Panc1 (cell line): Measurements from ENCODE around the gene ASCC2. TPM values are rescaled to one million over a fixed set of nuclear protein-coding genes. Genes with fewer than 3 reads are reported as not detected.

Experiments
- ATAC-seq: fragments of 200-7000 bp; cut with Tn5 transposase; 2 replicates; pipeline ENCODE4 v1.9.1; 2020; ENCODE audit warnings: mild to moderate bottlenecking, moderate library complexity
- BruUV-seq: library from RNA; stranded (reverse); fragments of 400-500 nt; replicated peaks from 2 replicates; lab custom pipeline; 2021; lab: Mats Ljungman, UMichigan
- CTCF ChIA-PET: fragments of 300-600 bp; sonication (Branson Sonifier 250); formaldehyde crosslinking; loops from one replicate; lab custom pipeline; 2022; ENCODE audit warnings: antibody characterized with exemption; lab: Charles Lee
- POLR2A ChIA-PET: fragments of 300-600 bp; sonication (Branson Sonifier 250); formaldehyde crosslinking; loops from one replicate; lab custom pipeline; 2022; ENCODE audit warnings: antibody characterized with exemption; lab: Charles Lee
- DNase-seq: peaks from one replicate; pipeline ENCODE4 v3.0.0-alpha.2; 2010; ENCODE audit warnings: low read depth, low spot score
- H3K27ac ChIP-seq: 2 replicates; pipeline ENCODE4 v1.5.1; 2011; ENCODE audit warnings: mild to moderate bottlenecking, low read length, inconsistent platforms
- H3K27me3 ChIP-seq: fragments of 200-500 bp; sonication (Bioruptor generic); 2 replicates; pipeline ENCODE4 v1.6.0; 2014; ENCODE audit warnings: low read length, inconsistent platforms; ENCODE audit not compliant: control insufficient read depth, insufficient read depth
- H3K36me3 ChIP-seq: fragments of 200-500 bp; sonication (Bioruptor generic); 2 replicates; pipeline ENCODE4 v1.5.1; 2014; ENCODE audit warnings: inconsistent platforms, mild to moderate bottlenecking, low read length, moderate library complexity; ENCODE audit not compliant: control insufficient read depth, insufficient read depth
- H3K4me1 ChIP-seq: 2 replicates; pipeline ENCODE4 v1.5.1; 2011; ENCODE audit warnings: inconsistent platforms, mild to moderate bottlenecking, low read length, moderate library complexity; ENCODE audit not compliant: control insufficient read depth, insufficient read depth
- H3K4me3 ChIP-seq, 2 experiments: 2 replicates each; pipeline ENCODE4 v1.5.1; 2011 to 2012; ENCODE audit warnings: low read depth in 2 of 2, low read length in 2 of 2, mild to moderate bottlenecking in 2 of 2, inconsistent platforms in 1 of 2, moderate library complexity in 1 of 2
- H3K9me3 ChIP-seq: fragments of 200-500 bp; sonication (Bioruptor generic); 2 replicates; pipeline ENCODE4 v1.5.1; 2014; ENCODE audit warnings: low read depth, mild to moderate bottlenecking, inconsistent platforms, low read length, moderate library complexity; ENCODE audit not compliant: control insufficient read depth, insufficient read depth
- POLR2AphosphoS5 ChIP-seq: IDR thresholded peaks from 2 replicates; pipeline ENCODE4 v1.6.1; 2012; ENCODE audit warnings: mild to moderate bottlenecking, low read depth, low read length, moderate library complexity
- SIN3A ChIP-seq: IDR thresholded peaks from 2 replicates; pipeline ENCODE4 v1.6.1; 2012; ENCODE audit warnings: low read depth, mild to moderate bottlenecking, low read length, moderate library complexity, borderline replicate concordance; ENCODE audit not compliant: insufficient read depth
- TCF7L2 ChIP-seq: IDR thresholded peaks from 2 replicates; pipeline ENCODE4 v1.6.1; 2011; ENCODE audit warnings: mild to moderate bottlenecking, low read depth, low read length, inconsistent platforms
- in situ Hi-C: cut with HindIII; loops from 2 replicates; pipeline ENCODE4 v1.10.0; 2016; ENCODE audit warnings: low sequenced_read_pairs, low pct_unique_long_range_greater_than_20kb
- intact Hi-C: fragments of 100-400 bp; cut with micrococcal nuclease; formaldehyde crosslinking; loops from one replicate; pipeline ENCODE4 v1.10.0; 2022; ENCODE audit not compliant: unreplicated experiment
- total RNA-seq: library from RNA; stranded (reverse); gene quantifications from one replicate; pipeline ENCODE4 v1.2.1, GENCODE V29; 2021; ENCODE audit not compliant: unreplicated experiment
- TF ChIP-seq, protein P1 (sequence below): fragments of 450-650 bp; IDR thresholded peaks from 2 replicates; pipeline ENCODE4 v1.5.1; 2017; ENCODE audit warnings: mild to moderate bottlenecking
- TF ChIP-seq, protein P2 (sequence below), 2 experiments: IDR thresholded peaks; 2 replicates each; pipeline ENCODE4 v1.6.1; 2011 to 2012; ENCODE audit warnings: low read depth in 2 of 2, control low read depth in 1 of 2, low read length in 1 of 2, mild to moderate bottlenecking in 1 of 2, moderate library complexity in 1 of 2; ENCODE audit not compliant: insufficient read depth in 1 of 2

Gene ASCC2
- total RNA-seq, 1 experiment from 2014 or later, result 52.0 TPM

DNA sequence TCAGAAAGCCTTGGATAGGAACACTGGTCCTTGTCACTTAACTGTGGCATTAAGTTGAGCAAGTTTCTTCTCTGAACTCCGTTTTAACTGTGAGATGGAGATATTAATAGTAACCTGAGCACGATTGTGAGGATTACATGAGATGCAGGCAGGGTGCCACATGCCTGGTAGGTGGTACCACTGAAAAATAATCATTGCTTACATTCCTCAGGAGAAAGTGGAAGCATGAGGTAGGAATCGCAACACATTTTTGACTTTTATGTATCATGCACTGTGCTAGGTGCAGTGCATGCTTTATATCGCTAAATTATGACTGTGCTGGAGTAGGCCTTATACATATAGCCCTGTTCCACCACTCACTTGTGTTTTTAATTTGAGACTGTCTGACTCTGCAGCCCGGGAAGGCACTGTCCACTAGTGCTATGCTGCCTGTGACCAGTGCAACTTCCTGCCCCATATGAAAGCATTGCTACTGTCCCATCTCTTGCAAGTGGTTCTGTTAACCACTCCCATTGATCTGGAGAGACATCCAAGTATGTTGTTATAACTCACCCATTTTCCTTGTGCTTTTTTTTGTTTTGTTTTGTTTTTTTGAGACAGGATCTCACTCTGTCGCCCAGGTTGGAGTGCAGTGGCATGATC lies 69.9 kb downstream of the ASCC2 start:
- POLR2A ChIA-PET, result no interaction called here
- CTCF ChIA-PET, result no interaction called here
- H3K27ac ChIP-seq, result peak overlapping the region; percentile 96
- BruUV-seq, result no TSS peak
- H3K4me3 ChIP-seq, result peak overlapping the region; percentile 97 to 98
- in situ Hi-C loops (no loop called here), intact Hi-C loops (no loop called here)
- H3K4me1 ChIP-seq, result peaks cover 5% of the 10 kb centered on the region
- H3K36me3 ChIP-seq, result no peaks in the 10 kb centered on the region; the same call in 1 of the 2 replicates
- ATAC-seq, result no peak
- TF ChIP-seq, protein P1, sequence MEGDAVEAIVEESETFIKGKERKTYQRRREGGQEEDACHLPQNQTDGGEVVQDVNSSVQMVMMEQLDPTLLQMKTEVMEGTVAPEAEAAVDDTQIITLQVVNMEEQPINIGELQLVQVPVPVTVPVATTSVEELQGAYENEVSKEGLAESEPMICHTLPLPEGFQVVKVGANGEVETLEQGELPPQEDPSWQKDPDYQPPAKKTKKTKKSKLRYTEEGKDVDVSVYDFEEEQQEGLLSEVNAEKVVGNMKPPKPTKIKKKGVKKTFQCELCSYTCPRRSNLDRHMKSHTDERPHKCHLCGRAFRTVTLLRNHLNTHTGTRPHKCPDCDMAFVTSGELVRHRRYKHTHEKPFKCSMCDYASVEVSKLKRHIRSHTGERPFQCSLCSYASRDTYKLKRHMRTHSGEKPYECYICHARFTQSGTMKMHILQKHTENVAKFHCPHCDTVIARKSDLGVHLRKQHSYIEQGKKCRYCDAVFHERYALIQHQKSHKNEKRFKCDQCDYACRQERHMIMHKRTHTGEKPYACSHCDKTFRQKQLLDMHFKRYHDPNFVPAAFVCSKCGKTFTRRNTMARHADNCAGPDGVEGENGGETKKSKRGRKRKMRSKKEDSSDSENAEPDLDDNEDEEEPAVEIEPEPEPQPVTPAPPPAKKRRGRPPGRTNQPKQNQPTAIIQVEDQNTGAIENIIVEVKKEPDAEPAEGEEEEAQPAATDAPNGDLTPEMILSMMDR, result no peak
- no peak for TF ChIP-seq POLR2AphosphoS5
- TF ChIP-seq SIN3A, result no peak
- TF ChIP-seq TCF7L2, result no peak
- TF ChIP-seq, protein P2, sequence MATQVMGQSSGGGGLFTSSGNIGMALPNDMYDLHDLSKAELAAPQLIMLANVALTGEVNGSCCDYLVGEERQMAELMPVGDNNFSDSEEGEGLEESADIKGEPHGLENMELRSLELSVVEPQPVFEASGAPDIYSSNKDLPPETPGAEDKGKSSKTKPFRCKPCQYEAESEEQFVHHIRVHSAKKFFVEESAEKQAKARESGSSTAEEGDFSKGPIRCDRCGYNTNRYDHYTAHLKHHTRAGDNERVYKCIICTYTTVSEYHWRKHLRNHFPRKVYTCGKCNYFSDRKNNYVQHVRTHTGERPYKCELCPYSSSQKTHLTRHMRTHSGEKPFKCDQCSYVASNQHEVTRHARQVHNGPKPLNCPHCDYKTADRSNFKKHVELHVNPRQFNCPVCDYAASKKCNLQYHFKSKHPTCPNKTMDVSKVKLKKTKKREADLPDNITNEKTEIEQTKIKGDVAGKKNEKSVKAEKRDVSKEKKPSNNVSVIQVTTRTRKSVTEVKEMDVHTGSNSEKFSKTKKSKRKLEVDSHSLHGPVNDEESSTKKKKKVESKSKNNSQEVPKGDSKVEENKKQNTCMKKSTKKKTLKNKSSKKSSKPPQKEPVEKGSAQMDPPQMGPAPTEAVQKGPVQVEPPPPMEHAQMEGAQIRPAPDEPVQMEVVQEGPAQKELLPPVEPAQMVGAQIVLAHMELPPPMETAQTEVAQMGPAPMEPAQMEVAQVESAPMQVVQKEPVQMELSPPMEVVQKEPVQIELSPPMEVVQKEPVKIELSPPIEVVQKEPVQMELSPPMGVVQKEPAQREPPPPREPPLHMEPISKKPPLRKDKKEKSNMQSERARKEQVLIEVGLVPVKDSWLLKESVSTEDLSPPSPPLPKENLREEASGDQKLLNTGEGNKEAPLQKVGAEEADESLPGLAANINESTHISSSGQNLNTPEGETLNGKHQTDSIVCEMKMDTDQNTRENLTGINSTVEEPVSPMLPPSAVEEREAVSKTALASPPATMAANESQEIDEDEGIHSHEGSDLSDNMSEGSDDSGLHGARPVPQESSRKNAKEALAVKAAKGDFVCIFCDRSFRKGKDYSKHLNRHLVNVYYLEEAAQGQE (IDR thresholded peaks at IDR 0.05; ENCODE audit: insufficient read depth in 1 of 2, low read depth in 2 of 2, low read length in 1 of 2), result no peak
- no peaks in the 10 kb centered on the region for H3K9me3 ChIP-seq
- no peak for DNase-seq
- no peaks in the 10 kb centered on the region for H3K27me3 ChIP-seq

DNA sequence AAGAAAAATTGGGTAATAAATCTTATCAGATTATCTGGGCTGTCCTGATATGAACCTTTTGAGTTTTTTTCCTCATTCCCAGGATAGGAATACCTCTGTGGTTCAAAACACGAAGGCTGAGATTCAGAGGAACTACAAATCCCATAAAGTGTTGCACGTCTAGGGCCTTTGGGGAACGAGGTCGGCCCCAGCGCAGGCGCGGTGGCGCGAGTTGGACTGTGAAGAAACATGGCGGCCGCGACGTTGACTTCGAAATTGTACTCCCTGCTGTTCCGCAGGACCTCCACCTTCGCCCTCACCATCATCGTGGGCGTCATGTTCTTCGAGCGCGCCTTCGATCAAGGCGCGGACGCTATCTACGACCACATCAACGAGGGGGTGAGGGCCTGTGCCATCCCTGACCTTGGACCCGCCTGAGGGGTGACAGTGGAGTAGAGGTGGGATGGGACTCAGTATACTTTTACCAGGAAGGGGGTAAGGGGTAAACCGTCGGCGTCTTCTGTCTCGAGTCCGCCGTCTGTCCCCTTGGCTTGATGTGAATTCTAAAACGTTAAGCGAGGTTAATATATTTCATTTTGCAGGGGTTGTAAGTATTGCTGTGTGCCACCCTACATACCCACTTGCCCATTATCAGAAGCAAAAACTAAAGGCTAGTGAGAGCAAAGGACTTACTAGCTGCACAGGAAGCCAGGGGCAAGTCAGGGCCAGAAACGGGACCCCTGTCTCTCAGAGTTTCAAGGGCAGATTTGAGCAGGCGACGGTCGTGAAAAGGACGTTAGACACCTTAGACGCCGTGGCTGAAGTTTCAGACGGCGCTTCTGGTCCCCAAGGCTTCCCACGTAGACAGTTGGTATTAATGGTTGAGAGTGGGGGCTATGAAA lies 70.7 kb downstream of the ASCC2 start, which contains the start of gene UQCR10:
TSS of gene UQCR10 (plus strand) at position 199 of the 881 bp plus-strand sequence. CDS start at position 229, 30 bp downstream.
- TSS peak; percentile 95 for BruUV-seq
- peak within 1 kb of the TSS; percentile 97 to 98 for H3K4me3 ChIP-seq
- peak within 1 kb of the TSS; percentile 96 for H3K27ac ChIP-seq
- intact Hi-C loops, result no loop called here
- TF ChIP-seq POLR2AphosphoS5, result peak; percentile 46
- TF ChIP-seq, protein P2 (IDR thresholded peaks at IDR 0.05; ENCODE audit: insufficient read depth in 1 of 2, low read depth in 2 of 2, low read length in 1 of 2), result no peak
- no peaks in the 10 kb centered on the region for H3K9me3 ChIP-seq
- ATAC-seq, result peak; percentile 91
- CTCF ChIA-PET, result no interaction called here
- in situ Hi-C loops, result no loop called here
- no peaks in the 10 kb centered on the region; the same call in 1 of the 2 replicates for H3K36me3 ChIP-seq
- H3K4me1 ChIP-seq, result peaks cover 6% of the 10 kb centered on the region; the same call in 1 of the 2 replicates
- POLR2A ChIA-PET, result interaction anchor here (0.6 kb wide), 1 partner anchor 390 kb away, joined by 4 read pairs; no protein-coding TSS in a partner anchor
- no peaks in the 10 kb centered on the region for H3K27me3 ChIP-seq
- peak; percentile 80 for DNase-seq
